GM19193 (cell line): ENCODE data around the gene SSR1.

Experiments
- POLR2A ChIP-seq: IDR thresholded peaks from 4 replicates; pipeline ENCODE4 v1.6.1; 2011; ENCODE audit not compliant: insufficient read depth, insufficient read length; ENCODE audit errors: extremely low read depth

SSR1 gene

GRCh38 chr6:7316658-7317533 lies 3.9 kb upstream of the SSR1 start:
- TF ChIP-seq POLR2A: no peak

- no peak for TF ChIP-seq POLR2A
These were observed 3.0 kb upstream of the SSR1 start for GRCh38 chr6:7315948-7316365.

- TF ChIP-seq POLR2A: no peak
These were observed 1.4 kb upstream of the SSR1 start for GRCh38 chr6:7314414-7314813.

- TF ChIP-seq POLR2A: no peak
These were observed 636 bp upstream of the SSR1 start for GRCh38 chr6:7313505-7314165.

- no peak for TF ChIP-seq POLR2A
These were observed 933 bp downstream of the SSR1 start for GRCh38 chr6:7311917-7312615.

GRCh38 chr6:7311176-7311575 lies 1.8 kb downstream of the SSR1 start:
- TF ChIP-seq POLR2A: no peak

GRCh38 chr6:7309050-7309449 lies 3.9 kb downstream of the SSR1 start:
- no peak for TF ChIP-seq POLR2A

- no peak for TF ChIP-seq POLR2A
These were observed 5.5 kb downstream of the SSR1 start for GRCh38 chr6:7307533-7307932.

GRCh38 chr6:7304821-7305220 lies 8.2 kb downstream of the SSR1 start:
- no peak for TF ChIP-seq POLR2A

- TF ChIP-seq POLR2A: no peak
These were observed 11.3 kb downstream of the SSR1 start for GRCh38 chr6:7301702-7302101.

GRCh38 chr6:7300926-7301325 lies 12.1 kb downstream of the SSR1 start:
- TF ChIP-seq POLR2A: no peak

- no peak for TF ChIP-seq POLR2A
These were observed 14.9 kb downstream of the SSR1 start for GRCh38 chr6:7298113-7298512.

- TF ChIP-seq POLR2A: no peak
These were observed 16.4 kb downstream of the SSR1 start for GRCh38 chr6:7296602-7297001.

- no peak for TF ChIP-seq POLR2A
These were observed 17.1 kb downstream of the SSR1 start for GRCh38 chr6:7295916-7296315.

GRCh38 chr6:7292596-7293255 lies 20.3 kb downstream of the SSR1 start:
- no peak for TF ChIP-seq POLR2A
